ENCODE measurements around the gene GNPTG.

DNA sequence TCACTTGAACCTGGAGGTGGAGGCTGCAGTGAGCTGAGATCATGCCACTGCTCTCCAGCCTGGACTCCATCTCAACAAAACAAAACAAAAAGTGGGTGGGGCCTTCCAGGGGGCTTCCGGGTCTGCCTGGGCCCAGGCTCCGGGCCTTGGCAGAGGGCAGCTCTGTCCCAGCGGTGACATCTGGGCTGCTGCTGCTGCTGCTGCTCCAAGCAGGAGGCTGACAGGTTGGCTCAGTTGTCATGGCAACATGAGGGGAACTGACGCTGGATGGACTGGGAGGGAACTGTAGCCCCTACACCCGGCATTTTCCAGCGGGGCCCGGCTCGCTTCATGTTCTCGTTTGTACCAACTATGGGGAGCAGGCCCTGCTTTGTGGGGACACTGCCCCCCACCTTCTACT, 14.2 kb upstream of the GNPTG start:
- TF ChIP-seq, protein P1, sequence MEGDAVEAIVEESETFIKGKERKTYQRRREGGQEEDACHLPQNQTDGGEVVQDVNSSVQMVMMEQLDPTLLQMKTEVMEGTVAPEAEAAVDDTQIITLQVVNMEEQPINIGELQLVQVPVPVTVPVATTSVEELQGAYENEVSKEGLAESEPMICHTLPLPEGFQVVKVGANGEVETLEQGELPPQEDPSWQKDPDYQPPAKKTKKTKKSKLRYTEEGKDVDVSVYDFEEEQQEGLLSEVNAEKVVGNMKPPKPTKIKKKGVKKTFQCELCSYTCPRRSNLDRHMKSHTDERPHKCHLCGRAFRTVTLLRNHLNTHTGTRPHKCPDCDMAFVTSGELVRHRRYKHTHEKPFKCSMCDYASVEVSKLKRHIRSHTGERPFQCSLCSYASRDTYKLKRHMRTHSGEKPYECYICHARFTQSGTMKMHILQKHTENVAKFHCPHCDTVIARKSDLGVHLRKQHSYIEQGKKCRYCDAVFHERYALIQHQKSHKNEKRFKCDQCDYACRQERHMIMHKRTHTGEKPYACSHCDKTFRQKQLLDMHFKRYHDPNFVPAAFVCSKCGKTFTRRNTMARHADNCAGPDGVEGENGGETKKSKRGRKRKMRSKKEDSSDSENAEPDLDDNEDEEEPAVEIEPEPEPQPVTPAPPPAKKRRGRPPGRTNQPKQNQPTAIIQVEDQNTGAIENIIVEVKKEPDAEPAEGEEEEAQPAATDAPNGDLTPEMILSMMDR (IDR thresholded peaks at IDR 0.05) = no peak
- TF ChIP-seq POLR2AphosphoS5 (IDR thresholded peaks at IDR 0.05) (no peak), POLR2A (IDR thresholded peaks at IDR 0.05) (no peak), EP300 (IDR thresholded peaks at IDR 0.05; ENCODE audit: low read depth) (no peak)

All from transverse colon (tissue), 4 donors.